Neural progenitor cell (in vitro differentiated cells): ENCODE data around the gene DCAF10. TPM values are rescaled to one million over a fixed set of nuclear protein-coding genes. Genes with fewer than 3 reads are reported as not detected.

Experiments used
- DNase-seq: peaks from one replicate; pipeline ENCODE4 v3.0.0-alpha.2; 2016; ENCODE audit warnings: low spot score
- H2AFZ ChIP-seq: fragments of 200-600 bp; sonication (generic); replicated peaks from 2 replicates; pipeline ENCODE4 v1.6.1; 2016; ENCODE audit warnings: antibody characterized with exemption
- H3F3A ChIP-seq: fragments of 200-600 bp; sonication (generic); 2 replicates; pipeline ENCODE4 v1.6.1; 2016; ENCODE audit warnings: antibody characterized with exemption, low read depth
- H3K27ac ChIP-seq: fragments of 200-600 bp; sonication (generic); 2 replicates; pipeline ENCODE4 v1.5.1; 2016; ENCODE audit warnings: mild to moderate bottlenecking
- H3K27me3 ChIP-seq: fragments of 200-600 bp; sonication (generic); 2 replicates; pipeline ENCODE4 v1.6.1; 2016; ENCODE audit warnings: mild to moderate bottlenecking, moderate library complexity
- H3K36me3 ChIP-seq: fragments of 200-600 bp; sonication (generic); 2 replicates; pipeline ENCODE4 v1.5.1; 2016
- H3K4me1 ChIP-seq: fragments of 200-600 bp; sonication (generic); 2 replicates; pipeline ENCODE4 v1.6.1; 2016; ENCODE audit warnings: mixed run types
- H3K4me2 ChIP-seq: fragments of 200-600 bp; sonication (generic); 2 replicates; pipeline ENCODE4 v1.6.1; 2016
- H3K4me3 ChIP-seq: fragments of 200-600 bp; sonication (generic); 2 replicates; pipeline ENCODE4 v1.5.1; 2016
- H3K79me2 ChIP-seq: fragments of 200-600 bp; sonication (generic); 2 replicates; pipeline ENCODE4 v1.6.1; 2016; ENCODE audit warnings: low read depth
- H3K9ac ChIP-seq: fragments of 200-600 bp; sonication (generic); 2 replicates; pipeline ENCODE4 v1.6.1; 2016
- H3K9me3 ChIP-seq: fragments of 200-600 bp; sonication (generic); 2 replicates; pipeline ENCODE4 v1.5.1; 2016; ENCODE audit warnings: low read depth
- H4K20me1 ChIP-seq: fragments of 200-600 bp; sonication (generic); 2 replicates; pipeline ENCODE4 v1.6.1; 2016; ENCODE audit warnings: low read depth
- H3K27ac Mint-ChIP-seq: 3 replicates; pipeline ENCODE4 v1.8.0; 2021; ENCODE audit warnings: mixed read lengths
- H3K27me3 Mint-ChIP-seq: 2 replicates; pipeline ENCODE4 v1.8.0; 2022; ENCODE audit warnings: low read depth, mild to moderate bottlenecking, inconsistent platforms, moderate library complexity, mixed read lengths; ENCODE audit not compliant: insufficient read depth
- H3K36me3 Mint-ChIP-seq: 3 replicates; pipeline ENCODE4 v1.8.0; 2021; ENCODE audit warnings: mixed read lengths
- H3K4me1 Mint-ChIP-seq: 3 replicates; pipeline ENCODE4 v1.8.0; 2021; ENCODE audit warnings: mixed read lengths
- H3K4me3 Mint-ChIP-seq: 3 replicates; pipeline ENCODE4 v1.8.0; 2021; ENCODE audit warnings: mild to moderate bottlenecking, moderate library complexity, mixed read lengths
- H3K9me3 Mint-ChIP-seq: 3 replicates; pipeline ENCODE4 v1.8.0; 2020; ENCODE audit warnings: mixed read lengths
- EZH2 ChIP-seq: fragments of 200-600 bp; sonication (generic); IDR thresholded peaks from 2 replicates; pipeline ENCODE4 v1.6.1; 2017; ENCODE audit warnings: antibody characterized with exemption, mild to moderate bottlenecking, moderate library complexity
- EZH2phosphoT487 ChIP-seq: fragments of 200-600 bp; sonication (generic); IDR thresholded peaks from 2 replicates; pipeline ENCODE4 v1.6.1; 2017; ENCODE audit warnings: antibody characterized with exemption
- total RNA-seq: library from RNA; depleted of rRNA; stranded (reverse); fragments of >200 nt; gene quantifications from 2 replicates; pipeline ENCODE4 v1.2.3, GENCODE V29; 2015; ENCODE audit warnings: low replicate concordance
- TF ChIP-seq, protein P1 (sequence below): fragments of 200-600 bp; sonication (generic); IDR thresholded peaks from 2 replicates; pipeline ENCODE4 v1.5.1; 2017; ENCODE audit warnings: antibody characterized with exemption, mild to moderate bottlenecking

DCAF10 gene
- total RNA-seq, 1 donor from 2014 or later: 15.8 TPM

- Histone ChIP-seq H3K4me2 (no peak overlapping the region), H3K27me3 (no peaks in the 10 kb centered on the region), H3K36me3 (no peaks in the 10 kb centered on the region), H3K79me2 (no peaks in the 10 kb centered on the region), H3K4me3 (no peak overlapping the region), H4K20me1 (no peaks in the 10 kb centered on the region), H3K27ac (no peak overlapping the region), H3K4me1 (no peaks in the 10 kb centered on the region), H3K9ac (no peak overlapping the region), H3F3A (no peaks in the 10 kb centered on the region), H3K9me3 (no peaks in the 10 kb centered on the region), H2AFZ (no peak overlapping the region)
- no peak for TF ChIP-seq EZH2phosphoT487
- TF ChIP-seq EZH2: no peak
- TF ChIP-seq, protein P1, sequence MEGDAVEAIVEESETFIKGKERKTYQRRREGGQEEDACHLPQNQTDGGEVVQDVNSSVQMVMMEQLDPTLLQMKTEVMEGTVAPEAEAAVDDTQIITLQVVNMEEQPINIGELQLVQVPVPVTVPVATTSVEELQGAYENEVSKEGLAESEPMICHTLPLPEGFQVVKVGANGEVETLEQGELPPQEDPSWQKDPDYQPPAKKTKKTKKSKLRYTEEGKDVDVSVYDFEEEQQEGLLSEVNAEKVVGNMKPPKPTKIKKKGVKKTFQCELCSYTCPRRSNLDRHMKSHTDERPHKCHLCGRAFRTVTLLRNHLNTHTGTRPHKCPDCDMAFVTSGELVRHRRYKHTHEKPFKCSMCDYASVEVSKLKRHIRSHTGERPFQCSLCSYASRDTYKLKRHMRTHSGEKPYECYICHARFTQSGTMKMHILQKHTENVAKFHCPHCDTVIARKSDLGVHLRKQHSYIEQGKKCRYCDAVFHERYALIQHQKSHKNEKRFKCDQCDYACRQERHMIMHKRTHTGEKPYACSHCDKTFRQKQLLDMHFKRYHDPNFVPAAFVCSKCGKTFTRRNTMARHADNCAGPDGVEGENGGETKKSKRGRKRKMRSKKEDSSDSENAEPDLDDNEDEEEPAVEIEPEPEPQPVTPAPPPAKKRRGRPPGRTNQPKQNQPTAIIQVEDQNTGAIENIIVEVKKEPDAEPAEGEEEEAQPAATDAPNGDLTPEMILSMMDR: peak; percentile 98
- Mint-ChIP-seq H3K4me3 (no peak overlapping the region), H3K36me3 (peaks cover 3% of the 10 kb centered on the region), H3K4me1 (peaks cover 11% of the 10 kb centered on the region), H3K27me3 (peaks cover 2% of the 10 kb centered on the region), H3K9me3 (no peaks in the 10 kb centered on the region), H3K27ac (no peak overlapping the region)
- DNase-seq: peak; percentile 94
Measured at GRCh38 chr9:37913480-37914153, 113.0 kb downstream of the DCAF10 start.

DNA sequence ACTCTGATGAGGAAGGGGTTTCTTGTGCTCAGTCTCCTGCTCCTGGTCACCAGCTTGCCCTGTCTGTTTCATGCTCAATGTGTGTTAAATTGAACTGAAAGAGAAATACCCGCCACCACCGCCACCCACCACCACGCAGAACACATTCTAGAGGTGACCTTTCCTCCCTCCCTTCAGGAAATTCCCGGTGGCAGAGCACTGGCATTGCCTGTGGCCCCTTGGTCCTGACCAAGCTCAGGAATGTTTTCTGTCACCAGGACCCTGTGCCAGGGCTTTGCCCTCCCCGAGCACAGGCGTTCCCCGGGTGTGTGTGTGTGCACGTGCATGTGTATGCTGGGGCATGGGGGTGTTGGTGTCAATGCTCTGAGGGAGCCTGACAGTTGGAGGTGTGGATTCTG lies 113.6 kb downstream of the DCAF10 start:
- peaks cover 2% of the 10 kb centered on the region for H3K27me3 Mint-ChIP-seq
- no peak overlapping the region for H3K4me3 ChIP-seq
- peaks cover 5% of the 10 kb centered on the region for H3K4me1 ChIP-seq
- no peak overlapping the region for H3K27ac Mint-ChIP-seq
- H3K4me2 ChIP-seq: no peak overlapping the region
- no peaks in the 10 kb centered on the region for H3K9me3 ChIP-seq
- H3F3A ChIP-seq: no peaks in the 10 kb centered on the region
- H3K4me3 Mint-ChIP-seq: no peak overlapping the region
- H3K27ac ChIP-seq: no peak overlapping the region
- H3K9me3 Mint-ChIP-seq: no peaks in the 10 kb centered on the region
- H3K36me3 ChIP-seq: no peaks in the 10 kb centered on the region
- H3K36me3 Mint-ChIP-seq: peaks cover 3% of the 10 kb centered on the region
- DNase-seq: no peak
- H2AFZ ChIP-seq: no peak overlapping the region
- H4K20me1 ChIP-seq: no peaks in the 10 kb centered on the region
- H3K27me3 ChIP-seq: no peaks in the 10 kb centered on the region
- no peak overlapping the region for H3K9ac ChIP-seq
- TF ChIP-seq, protein P1: no peak
- TF ChIP-seq EZH2phosphoT487 (no peak), EZH2 (no peak)
- H3K79me2 ChIP-seq: no peaks in the 10 kb centered on the region
- peaks cover 13% of the 10 kb centered on the region for H3K4me1 Mint-ChIP-seq

- no peaks in the 10 kb centered on the region for H3K9me3 ChIP-seq
- TF ChIP-seq EZH2 (no peak), EZH2phosphoT487 (no peak)
- TF ChIP-seq, protein P1: no peak
- H3K36me3 Mint-ChIP-seq: peaks cover 3% of the 10 kb centered on the region
Measured at GRCh38 chr9:37914701-37915358, 114.2 kb downstream of the DCAF10 start.

More at GRCh38 chr9:37914701-37915358, 114.2 kb downstream of the DCAF10 start:
- Histone ChIP-seq H3K4me2 (no peak overlapping the region), H3K36me3 (no peaks in the 10 kb centered on the region), H3K4me1 (peaks cover 11% of the 10 kb centered on the region), H3F3A (no peaks in the 10 kb centered on the region), H3K27ac (no peak overlapping the region), H2AFZ (no peak overlapping the region), H4K20me1 (no peaks in the 10 kb centered on the region), H3K27me3 (no peaks in the 10 kb centered on the region), H3K9ac (no peak overlapping the region), H3K4me3 (no peak overlapping the region), H3K79me2 (no peaks in the 10 kb centered on the region)
- no peak for DNase-seq
- Mint-ChIP-seq H3K27ac (peak overlapping the region; percentile 51), H3K4me3 (no peak overlapping the region), H3K27me3 (peaks cover 2% of the 10 kb centered on the region), H3K9me3 (no peaks in the 10 kb centered on the region), H3K4me1 (peaks cover 17% of the 10 kb centered on the region)
